Measurements from ENCODE around the gene EEIG1.

Gene EEIG1

DNA sequence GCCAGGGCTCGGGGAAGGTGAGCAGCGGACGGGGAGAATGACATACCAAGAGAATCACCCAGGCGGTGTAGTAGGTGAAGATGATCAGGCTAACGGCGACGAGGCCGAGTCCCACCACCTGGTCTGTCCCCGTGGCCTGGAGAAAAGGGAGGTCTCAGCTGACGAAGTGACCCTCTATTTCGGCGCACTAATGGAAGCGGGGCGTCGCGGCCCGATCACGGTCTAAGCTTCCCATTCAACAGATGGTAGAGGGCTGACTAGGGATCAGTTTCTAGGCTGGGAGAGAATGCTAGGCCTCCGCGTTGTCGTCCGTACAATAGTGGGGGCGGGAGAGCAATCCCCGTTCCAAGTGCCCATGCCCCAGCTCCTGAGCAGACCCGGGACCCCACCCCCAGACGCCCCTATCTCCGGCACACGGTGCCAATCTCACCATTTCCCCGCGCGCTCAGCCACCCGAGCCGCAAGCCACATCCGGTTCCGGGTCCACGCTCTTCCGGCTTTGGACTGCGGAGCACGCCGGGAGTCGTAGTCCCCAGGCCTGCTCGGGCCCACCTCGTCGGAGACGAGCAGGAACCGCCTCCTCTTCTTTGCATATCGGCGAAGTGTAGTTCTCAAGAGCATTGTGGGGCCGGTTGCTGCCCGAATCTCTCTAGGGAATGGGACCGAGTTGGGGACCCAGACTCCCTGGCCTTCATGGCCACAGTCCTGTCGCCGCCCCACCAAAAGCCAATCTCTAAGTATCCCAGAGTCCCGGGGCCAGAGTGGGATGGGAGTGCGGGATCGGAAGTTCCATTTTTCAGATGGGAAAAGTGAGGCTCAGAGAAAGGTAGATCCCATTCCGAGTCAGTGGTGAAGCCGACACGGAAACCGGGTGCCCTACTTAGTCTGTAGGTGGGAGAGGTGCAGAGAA is 43.1 kb downstream of the EEIG1 start, which contains the start of gene DPM2:
Gene DPM2 (minus strand): TSS at position 467 of the 910 bp plus-strand sequence. CDS start 34 bp downstream, at position 433.
- 12 to 17% methylated on average over 49 to 59 of the region's 60 CpGs for WGBS, 2 experiments (ENCODE audit: insufficient coverage in 2 of 2)
- no peaks in the 10 kb centered on the region for H3K9me3 ChIP-seq (ENCODE audit: control insufficient read depth, low read length)
- H3K36me3 ChIP-seq (ENCODE audit: control insufficient read depth, insufficient read depth, low read length) = peaks cover 42% of the 10 kb centered on the region
- peak within 1 kb of the TSS; percentile 74 for H3K4me3 ChIP-seq (ENCODE audit: extremely low read depth, insufficient read depth, low read length, poor library complexity, severe bottlenecking)
- H3K4me1 ChIP-seq (ENCODE audit: control insufficient read depth, insufficient read depth, low read length, poor library complexity, severe bottlenecking) = peaks cover 13% of the 10 kb centered on the region
- H3K27ac ChIP-seq (ENCODE audit: low read depth, low read length, severe bottlenecking) = peak within 1 kb of the TSS; percentile 1

DNA sequence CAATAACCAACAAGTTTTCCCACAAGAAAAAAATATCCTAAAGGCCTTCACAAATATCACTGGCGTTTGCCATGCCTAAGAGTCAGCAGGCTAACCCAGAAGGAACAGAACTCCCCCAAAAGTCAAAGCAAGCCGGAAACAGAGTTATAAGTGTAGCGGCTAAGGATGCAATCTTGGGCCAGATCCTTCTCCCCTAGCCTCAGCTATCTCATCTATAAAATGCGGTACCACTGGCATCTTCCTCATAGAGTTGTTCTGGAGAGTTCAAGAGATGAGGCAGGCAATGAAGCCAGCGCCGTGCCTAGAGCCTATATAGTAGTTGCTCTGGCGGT is 43.8 kb downstream of the EEIG1 start:
- Histone ChIP-seq H3K9me3 (ENCODE audit: control insufficient read depth, low read length) (no peaks in the 10 kb centered on the region), H3K4me3 (ENCODE audit: extremely low read depth, insufficient read depth, low read length, poor library complexity, severe bottlenecking) (peak overlapping the region; percentile 74), H3K36me3 (ENCODE audit: control insufficient read depth, insufficient read depth, low read length) (peaks cover 36% of the 10 kb centered on the region), H3K27ac (ENCODE audit: low read depth, low read length, severe bottlenecking) (no peak overlapping the region), H3K4me1 (ENCODE audit: control insufficient read depth, insufficient read depth, low read length, poor library complexity, severe bottlenecking) (peaks cover 13% of the 10 kb centered on the region)
- 5 to 15% methylated on average over 4 of the region's 7 CpGs for WGBS, 2 experiments (ENCODE audit: insufficient coverage in 2 of 2)

GRCh38 chr9:127936347-127936852 is 44.4 kb downstream of the EEIG1 start:
- H3K36me3 ChIP-seq (ENCODE audit: control insufficient read depth, insufficient read depth, low read length) = peaks cover 30% of the 10 kb centered on the region
- peaks cover 19% of the 10 kb centered on the region for H3K4me1 ChIP-seq (ENCODE audit: control insufficient read depth, insufficient read depth, low read length, poor library complexity, severe bottlenecking)
- WGBS, 2 experiments (ENCODE audit: insufficient coverage in 2 of 2) = 86 to 90% methylated on average over 9 to 13 of the region's 14 CpGs
- no peaks in the 10 kb centered on the region for H3K9me3 ChIP-seq (ENCODE audit: control insufficient read depth, low read length)
- H3K27ac ChIP-seq (ENCODE audit: low read depth, low read length, severe bottlenecking) = no peak overlapping the region
- peak overlapping the region; percentile 74 for H3K4me3 ChIP-seq (ENCODE audit: extremely low read depth, insufficient read depth, low read length, poor library complexity, severe bottlenecking)

- WGBS, 2 experiments (ENCODE audit: insufficient coverage in 2 of 2) = 98 to 100% methylated on average over 1 to 3 of the region's 4 CpGs
- Histone ChIP-seq H3K36me3 (ENCODE audit: control insufficient read depth, insufficient read depth, low read length) (peaks cover 24% of the 10 kb centered on the region), H3K27ac (ENCODE audit: low read depth, low read length, severe bottlenecking) (no peak overlapping the region), H3K4me3 (ENCODE audit: extremely low read depth, insufficient read depth, low read length, poor library complexity, severe bottlenecking) (no peak overlapping the region), H3K9me3 (ENCODE audit: control insufficient read depth, low read length) (no peaks in the 10 kb centered on the region), H3K4me1 (ENCODE audit: control insufficient read depth, insufficient read depth, low read length, poor library complexity, severe bottlenecking) (peaks cover 20% of the 10 kb centered on the region)
Measured at GRCh38 chr9:127935765-127936221, 45.0 kb downstream of the EEIG1 start.

- no peak overlapping the region for H3K4me3 ChIP-seq (ENCODE audit: extremely low read depth, insufficient read depth, low read length, poor library complexity, severe bottlenecking)
- no peak overlapping the region for H3K27ac ChIP-seq (ENCODE audit: low read depth, low read length, severe bottlenecking)
- H3K36me3 ChIP-seq (ENCODE audit: control insufficient read depth, insufficient read depth, low read length) = peaks cover 17% of the 10 kb centered on the region
- H3K9me3 ChIP-seq (ENCODE audit: control insufficient read depth, low read length) = no peaks in the 10 kb centered on the region
- H3K4me1 ChIP-seq (ENCODE audit: control insufficient read depth, insufficient read depth, low read length, poor library complexity, severe bottlenecking) = peaks cover 20% of the 10 kb centered on the region
- WGBS, 2 experiments (ENCODE audit: insufficient coverage in 2 of 2) = 83 to 85% methylated on average over 10 to 11 of the region's 11 CpGs
Measured at GRCh38 chr9:127934986-127935385, 45.8 kb downstream of the EEIG1 start.

DNA sequence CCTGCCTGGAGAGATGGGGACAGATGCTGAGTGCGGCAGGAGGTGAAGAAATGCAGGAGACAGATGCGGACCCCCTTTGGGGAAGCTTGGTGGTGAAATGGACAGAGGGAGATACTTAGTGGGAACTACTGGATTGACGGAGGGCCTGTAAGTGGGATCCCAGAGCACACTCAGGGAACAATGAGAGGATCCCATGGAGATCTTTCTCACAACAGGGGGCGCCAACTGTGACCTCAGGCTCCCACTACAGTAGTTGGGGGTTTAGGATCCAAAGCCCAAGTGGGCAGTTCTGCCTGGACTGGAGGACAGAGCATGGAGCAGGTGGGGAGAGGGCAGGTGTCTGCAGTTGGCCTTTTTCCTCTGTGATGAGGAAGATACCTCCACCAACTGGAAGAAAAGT is 46.5 kb downstream of the EEIG1 start:
- no peak overlapping the region for H3K27ac ChIP-seq (ENCODE audit: low read depth, low read length, severe bottlenecking)
- H3K4me3 ChIP-seq (ENCODE audit: extremely low read depth, insufficient read depth, low read length, poor library complexity, severe bottlenecking) = no peak overlapping the region
- WGBS, 2 experiments (ENCODE audit: insufficient coverage in 2 of 2) = 98 to 100% methylated on average over 3 to 4 of the region's 4 CpGs
- H3K9me3 ChIP-seq (ENCODE audit: control insufficient read depth, low read length) = no peaks in the 10 kb centered on the region
- H3K36me3 ChIP-seq (ENCODE audit: control insufficient read depth, insufficient read depth, low read length) = peaks cover 14% of the 10 kb centered on the region
- peaks cover 20% of the 10 kb centered on the region for H3K4me1 ChIP-seq (ENCODE audit: control insufficient read depth, insufficient read depth, low read length, poor library complexity, severe bottlenecking)

GRCh38 chr9:127931092-127931881 is 49.5 kb downstream of the EEIG1 start:
- peaks cover 21% of the 10 kb centered on the region for H3K4me1 ChIP-seq (ENCODE audit: control insufficient read depth, insufficient read depth, low read length, poor library complexity, severe bottlenecking)
- 39 to 48% methylated on average over 9 to 16 of the region's 18 CpGs for WGBS, 2 experiments (ENCODE audit: insufficient coverage in 2 of 2)
- peaks cover 13% of the 10 kb centered on the region for H3K36me3 ChIP-seq (ENCODE audit: control insufficient read depth, insufficient read depth, low read length)
- H3K4me3 ChIP-seq (ENCODE audit: extremely low read depth, insufficient read depth, low read length, poor library complexity, severe bottlenecking) = peak overlapping the region; percentile 56
- no peaks in the 10 kb centered on the region for H3K9me3 ChIP-seq (ENCODE audit: control insufficient read depth, low read length)
- peak overlapping the region; percentile 63 for H3K27ac ChIP-seq (ENCODE audit: low read depth, low read length, severe bottlenecking)
